ENCODE results near the gene OR52W1.

OR52W1 gene

GRCh38 chr11:6199174-6199810 is at the start of gene OR52W1:
Gene OR52W1 (plus strand): TSS chr11:6199224. CDS start chr11:6199224, 0 bp downstream.
- DNase-seq, result no peak

GRCh38 chr11:6151117-6151516 is 47.9 kb upstream of the OR52W1 start:
- no peak for DNase-seq

- DNase-seq, result no peak
Observed at GRCh38 chr11:6152126-6152525, 46.9 kb upstream of the OR52W1 start.

- DNase-seq, result no peak
Observed at GRCh38 chr11:6156628-6157359, 42.2 kb upstream of the OR52W1 start.

GRCh38 chr11:6170226-6170625 is 28.8 kb upstream of the OR52W1 start, which contains the start of gene OR52B2:
Gene OR52B2 (minus strand): TSS chr11:6170326. CDS start chr11:6170326, 0 bp downstream.
- DNase-seq, result no peak

GRCh38 chr11:6175440-6175839 is 23.6 kb upstream of the OR52W1 start:
- no peak for DNase-seq

GRCh38 chr11:6191742-6192141 is 7.3 kb upstream of the OR52W1 start:
- no peak for DNase-seq

GRCh38 chr11:6194065-6194581 is 4.9 kb upstream of the OR52W1 start:
- DNase-seq, result no peak

- DNase-seq, result no peak
Observed at GRCh38 chr11:6196396-6196795, 2.6 kb upstream of the OR52W1 start.

GRCh38 chr11:6197466-6198200 is 1.4 kb upstream of the OR52W1 start:
- no peak for DNase-seq

- DNase-seq, result no peak
Observed at GRCh38 chr11:6200975-6201374, 2.0 kb downstream of the OR52W1 start.

- DNase-seq, result no peak
Observed at GRCh38 chr11:6201481-6201880, 2.5 kb downstream of the OR52W1 start.

- no peak for DNase-seq
Observed at GRCh38 chr11:6202041-6202440, 3.0 kb downstream of the OR52W1 start.

- no peak for DNase-seq
Observed at GRCh38 chr11:6203327-6203726, 4.3 kb downstream of the OR52W1 start.

GRCh38 chr11:6204706-6205105 is 5.7 kb downstream of the OR52W1 start:
- DNase-seq, result no peak

GRCh38 chr11:6205366-6205765 is 6.3 kb downstream of the OR52W1 start, which contains the start of gene C11orf42:
Gene C11orf42 (plus strand): TSS chr11:6205557. CDS start chr11:6205616, 59 bp downstream.
- DNase-seq, result no peak

- DNase-seq, result no peak
Observed at GRCh38 chr11:6206456-6207180, 7.6 kb downstream of the OR52W1 start.

GRCh38 chr11:6209801-6210200 is 10.8 kb downstream of the OR52W1 start:
- no peak for DNase-seq

- no peak for DNase-seq
Observed at GRCh38 chr11:6210274-6210955, 11.4 kb downstream of the OR52W1 start.

- no peak for DNase-seq
Observed at GRCh38 chr11:6214530-6214929, 15.5 kb downstream of the OR52W1 start.

- DNase-seq, result no peak
Observed at GRCh38 chr11:6216501-6216900, 17.5 kb downstream of the OR52W1 start.

- no peak for DNase-seq
Observed at GRCh38 chr11:6217722-6218121, 18.7 kb downstream of the OR52W1 start.
